ENCODE data around the gene ZNF606.

ZNF606 gene

GRCh38 chr19:57934820-57935665, 67.6 kb downstream of the ZNF606 start, which contains the start of gene ZNF418:
ZNF418 (minus strand) TSS chr19:57935402; CDS start chr19:57933822, 1,580 bp downstream.
- DNase-seq (ENCODE audit: low read depth, low spot score) = peak; percentile 32

- no peak for DNase-seq (ENCODE audit: low read depth, low spot score)
Observed at GRCh38 chr19:57927587-57927986, 75.0 kb downstream of the ZNF606 start.
